Loucy (cell line): ENCODE data around the gene ITIH3.

Experiments
- H2AFZ ChIP-seq: fragments of 200-600 bp; sonication (generic); 2 replicates; pipeline ENCODE4 v1.6.0; 2016; ENCODE audit warnings: antibody characterized with exemption, mild to moderate bottlenecking, low read length, moderate library complexity
- H3F3A ChIP-seq: fragments of 200-600 bp; 2 replicates; pipeline ENCODE4 v1.6.0; 2016; ENCODE audit warnings: antibody characterized with exemption, low read depth, mild to moderate bottlenecking
- H3K27me3 ChIP-seq: fragments of 200-600 bp; sonication (generic); 2 replicates; pipeline ENCODE4 v1.6.1; 2014; ENCODE audit warnings: low read length, mild to moderate bottlenecking; ENCODE audit not compliant: insufficient read depth, poor library complexity, severe bottlenecking
- H3K36me3 ChIP-seq: fragments of 200-600 bp; sonication (generic); 2 replicates; pipeline ENCODE4 v1.6.1; 2016; ENCODE audit warnings: low read length; ENCODE audit not compliant: insufficient read depth
- H3K4me1 ChIP-seq: fragments of 200-600 bp; sonication (generic); 2 replicates; pipeline ENCODE4 v1.5.1; 2014; ENCODE audit warnings: low read length, mild to moderate bottlenecking; ENCODE audit not compliant: insufficient read depth, poor library complexity, severe bottlenecking
- H3K4me2 ChIP-seq: fragments of 200-600 bp; sonication (generic); 2 replicates; pipeline ENCODE4 v1.6.0; 2014; ENCODE audit warnings: antibody characterized with exemption, low read length, low read depth, mild to moderate bottlenecking; ENCODE audit not compliant: poor library complexity, severe bottlenecking
- H3K4me3 ChIP-seq: fragments of 200-600 bp; sonication (generic); 2 replicates; pipeline ENCODE4 v1.5.1; 2014; ENCODE audit warnings: low read length, mild to moderate bottlenecking, mixed read lengths; ENCODE audit not compliant: poor library complexity, severe bottlenecking
- H3K79me2 ChIP-seq: fragments of 200-600 bp; sonication (generic); 2 replicates; pipeline ENCODE4 v1.6.1; 2014; ENCODE audit warnings: low read length; ENCODE audit not compliant: insufficient read depth
- H3K9ac ChIP-seq: fragments of 200-600 bp; sonication (generic); 2 replicates; pipeline ENCODE4 v1.6.0; 2014; ENCODE audit warnings: mild to moderate bottlenecking, low read depth, low read length, moderate library complexity; ENCODE audit not compliant: poor library complexity, severe bottlenecking
- H3K9me2 ChIP-seq: fragments of 200-600 bp; sonication (generic); replicated peaks from 2 replicates; pipeline ENCODE4 v1.6.1; 2016; ENCODE audit warnings: low read depth, low read length, mixed read lengths
- H3K9me3 ChIP-seq: fragments of 200-600 bp; sonication (generic); 2 replicates; pipeline ENCODE4 v1.6.1; 2014; ENCODE audit warnings: mild to moderate bottlenecking, antibody characterized with exemption, low read length, low read depth; ENCODE audit not compliant: insufficient read depth
- H4K20me1 ChIP-seq: fragments of 200-600 bp; sonication (generic); 2 replicates; pipeline ENCODE4 v1.6.0; 2014; ENCODE audit warnings: antibody characterized with exemption, low read length, mild to moderate bottlenecking; ENCODE audit not compliant: insufficient read depth, poor library complexity, severe bottlenecking
- CTCF ChIP-seq: fragments of 200-600 bp; sonication (generic); conservative IDR thresholded peaks from 2 replicates; pipeline ENCODE4 v1.5.1; 2014; ENCODE audit warnings: mild to moderate bottlenecking, antibody characterized with exemption, low read length
- EZH2phosphoT487 ChIP-seq: fragments of 200-600 bp; IDR thresholded peaks from 2 replicates; pipeline ENCODE4 v1.6.1; 2018; ENCODE audit warnings: antibody characterized with exemption, mild to moderate bottlenecking, moderate library complexity, borderline replicate concordance

The ITIH3 gene

GRCh38 chr3:52830535-52831258 is 36.1 kb downstream of the ITIH3 start, which contains the start of gene ITIH4:
Gene ITIH4 (minus strand): TSS chr3:52830672. CDS start chr3:52830642, 30 bp downstream.
- no peaks in the 10 kb centered on the region for H3K9me2 ChIP-seq
- H3K79me2 ChIP-seq = no peaks in the 10 kb centered on the region
- H2AFZ ChIP-seq = no peak within 1 kb of the TSS
- no peaks in the 10 kb centered on the region for H3F3A ChIP-seq
- H3K27me3 ChIP-seq = no peaks in the 10 kb centered on the region
- peaks cover 3% of the 10 kb centered on the region; the same call in 1 of the 2 replicates for H3K36me3 ChIP-seq
- H4K20me1 ChIP-seq = no peaks in the 10 kb centered on the region
- no peaks in the 10 kb centered on the region for H3K9me3 ChIP-seq
- no peaks in the 10 kb centered on the region for H3K4me1 ChIP-seq
- no peak for TF ChIP-seq EZH2phosphoT487
- no peak for TF ChIP-seq CTCF
- H3K4me2 ChIP-seq = no peak within 1 kb of the TSS
- no peak within 1 kb of the TSS for H3K9ac ChIP-seq
- H3K4me3 ChIP-seq = no peak within 1 kb of the TSS

GRCh38 chr3:52831500-52832301 is 37.1 kb downstream of the ITIH3 start:
- Histone ChIP-seq H3K36me3 (peaks cover 3% of the 10 kb centered on the region; the same call in 1 of the 2 replicates), H3F3A (no peaks in the 10 kb centered on the region), H3K27me3 (no peaks in the 10 kb centered on the region), H3K9me2 (no peaks in the 10 kb centered on the region), H3K4me1 (no peaks in the 10 kb centered on the region), H3K4me3 (no peak overlapping the region), H3K9me3 (no peaks in the 10 kb centered on the region), H3K79me2 (no peaks in the 10 kb centered on the region), H3K4me2 (no peak overlapping the region), H4K20me1 (no peaks in the 10 kb centered on the region), H3K9ac (no peak overlapping the region), H2AFZ (no peak overlapping the region)
- TF ChIP-seq EZH2phosphoT487 (no peak), CTCF (no peak)

GRCh38 chr3:52833202-52833601 is 38.6 kb downstream of the ITIH3 start:
- Histone ChIP-seq H4K20me1 (no peaks in the 10 kb centered on the region), H3K4me1 (peaks cover 9% of the 10 kb centered on the region), H3K4me3 (no peak overlapping the region), H3K36me3 (peaks cover 3% of the 10 kb centered on the region; the same call in 1 of the 2 replicates), H3K79me2 (no peaks in the 10 kb centered on the region), H3K9me2 (no peaks in the 10 kb centered on the region), H3K9ac (no peak overlapping the region), H3K27me3 (no peaks in the 10 kb centered on the region), H3K9me3 (no peaks in the 10 kb centered on the region), H2AFZ (no peak overlapping the region), H3F3A (no peaks in the 10 kb centered on the region), H3K4me2 (no peak overlapping the region)
- TF ChIP-seq EZH2phosphoT487 = no peak
- no peak for TF ChIP-seq CTCF
